GM23338 (cell line): ENCODE measurements around the gene MSL1. TPM values are rescaled to one million over a fixed set of nuclear protein-coding genes. Genes with fewer than 3 reads are reported as not detected.

Source experiments
- ATAC-seq: fragments of 200-7000 bp; cut with Tn5 transposase; 3 replicates; pipeline ENCODE4 v1.9.1; 2020
- DNase-seq: peaks from one replicate; pipeline ENCODE4 v3.0.0-alpha.2; 2015; ENCODE audit warnings: low spot score
- H2AFZ ChIP-seq: fragments of 200-600 bp; sonication (generic); 2 replicates; pipeline ENCODE4 v1.8.0; 2016; ENCODE audit warnings: antibody characterized with exemption, mild to moderate bottlenecking, moderate library complexity
- H3F3A ChIP-seq: fragments of 200-600 bp; sonication (generic); replicated peaks from 2 replicates; pipeline ENCODE4 v1.8.0; 2017; ENCODE audit warnings: antibody characterized with exemption, mixed run types, low read depth
- H3K27ac ChIP-seq: fragments of 200-600 bp; sonication (generic); 2 replicates; pipeline ENCODE4 v1.6.1; 2016; ENCODE audit warnings: low read depth
- H3K27me3 ChIP-seq: fragments of 200-600 bp; sonication (generic); 2 replicates; pipeline ENCODE4 v1.8.0; 2016; ENCODE audit warnings: mild to moderate bottlenecking, mixed run types, moderate library complexity; ENCODE audit not compliant: insufficient read depth
- H3K36me3 ChIP-seq: fragments of 200-600 bp; sonication (generic); 2 replicates; pipeline ENCODE4 v1.8.0; 2016; ENCODE audit warnings: mild to moderate bottlenecking; ENCODE audit not compliant: insufficient read depth
- H3K4me1 ChIP-seq: fragments of 200-600 bp; sonication (generic); 2 replicates; pipeline ENCODE4 v1.8.0; 2016; ENCODE audit warnings: mild to moderate bottlenecking, moderate library complexity; ENCODE audit not compliant: insufficient read depth
- H3K4me2 ChIP-seq: fragments of 200-600 bp; sonication (generic); 2 replicates; pipeline ENCODE4 v1.7.1; 2017; ENCODE audit warnings: mixed run types
- H3K4me3 ChIP-seq: fragments of 200-600 bp; sonication (generic); 2 replicates; pipeline ENCODE4 v1.6.1; 2016; ENCODE audit warnings: mixed run types
- H3K79me2 ChIP-seq: fragments of 200-600 bp; sonication (generic); replicated peaks from 2 replicates; pipeline ENCODE4 v1.8.0; 2017; ENCODE audit warnings: mild to moderate bottlenecking; ENCODE audit not compliant: insufficient read depth
- H3K9me2 ChIP-seq: fragments of 200-600 bp; sonication (generic); 2 replicates; pipeline ENCODE4 v1.8.0; 2017; ENCODE audit not compliant: insufficient read depth
- H4K20me1 ChIP-seq: fragments of 200-600 bp; sonication (generic); replicated peaks from 2 replicates; pipeline ENCODE4 v1.8.0; 2017; ENCODE audit warnings: mild to moderate bottlenecking; ENCODE audit not compliant: insufficient read depth
- H3K27ac Mint-ChIP-seq: 2 replicates; pipeline ENCODE4 v1.8.0; 2020; ENCODE audit warnings: inconsistent platforms, mild to moderate bottlenecking, moderate library complexity, mixed read lengths
- H3K27me3 Mint-ChIP-seq: 3 replicates; pipeline ENCODE4 v1.8.0; 2022; ENCODE audit warnings: low read depth, mild to moderate bottlenecking, moderate library complexity, mixed read lengths, inconsistent platforms; ENCODE audit not compliant: insufficient read depth, poor library complexity
- H3K36me3 Mint-ChIP-seq: 3 replicates; pipeline ENCODE4 v1.8.0; 2021; ENCODE audit warnings: low read depth, mild to moderate bottlenecking, inconsistent platforms, moderate library complexity, mixed read lengths
- H3K4me1 Mint-ChIP-seq: 3 replicates; pipeline ENCODE4 v1.8.0; 2020; ENCODE audit warnings: mild to moderate bottlenecking, inconsistent platforms, mixed read lengths
- H3K4me3 Mint-ChIP-seq: 3 replicates; pipeline ENCODE4 v1.8.0; 2021; ENCODE audit warnings: moderate library complexity, mild to moderate bottlenecking, inconsistent platforms, mixed read lengths
- H3K9me3 Mint-ChIP-seq: 3 replicates; pipeline ENCODE4 v1.8.0; 2020; ENCODE audit warnings: moderate library complexity, mild to moderate bottlenecking, inconsistent platforms, mixed read lengths
- CREB1 ChIP-seq: fragments of 250-450 bp; sonication (Bioruptor Pico); IDR thresholded peaks from 2 replicates; pipeline ENCODE4 v1.5.0; 2020; ENCODE audit warnings: low read depth, mild to moderate bottlenecking, moderate library complexity
- EZH2 ChIP-seq: fragments of 200-600 bp; sonication (generic); IDR thresholded peaks from one replicate; pipeline ENCODE4 v1.8.0; 2017; ENCODE audit warnings: antibody characterized with exemption, mild to moderate bottlenecking, low read depth; ENCODE audit not compliant: unreplicated experiment
- EZH2phosphoT487 ChIP-seq: fragments of 200-600 bp; sonication (generic); IDR thresholded peaks from one replicate; pipeline ENCODE4 v1.8.1; 2018; ENCODE audit warnings: antibody characterized with exemption; ENCODE audit not compliant: unreplicated experiment
- JUNB ChIP-seq: IDR thresholded peaks from one replicate; pipeline ENCODE4 v1.6.1; 2016; ENCODE audit warnings: antibody characterized with exemption; ENCODE audit not compliant: unreplicated experiment
- POLR2AphosphoS5 ChIP-seq: IDR thresholded peaks from 2 replicates; pipeline ENCODE4 v1.6.1; 2016; ENCODE audit warnings: antibody characterized with exemption, low read depth
- ZNF331 ChIP-seq: fragments of 250-450 bp; sonication (Bioruptor Pico); IDR thresholded peaks from 2 replicates; pipeline ENCODE4 v1.5.0; 2020; ENCODE audit warnings: low read depth, mild to moderate bottlenecking, moderate library complexity
- polyA plus RNA-seq: library from polyadenylated mRNA; unstranded; fragments of >200 nt; fragmentation: Nextera tagmentation; extraction: Ambion mirVana; gene quantifications from 2 replicates; pipeline ENCODE4 v1.2.1, GENCODE V29; 2016
- total RNA-seq: library from RNA; depleted of rRNA; stranded (reverse); fragments of >200 nt; shearing (Covaris generic); gene quantifications from 2 replicates; pipeline ENCODE4 v1.2.3, GENCODE V29; 2014
- TF ChIP-seq, protein P1 (sequence below): IDR thresholded peaks from one replicate; pipeline ENCODE4 v1.6.1; 2018; ENCODE audit warnings: antibody characterized with exemption; ENCODE audit not compliant: unreplicated experiment
- TF ChIP-seq, protein P2 (sequence below): fragments of 250-450 bp; sonication (Bioruptor Pico); IDR thresholded peaks from 2 replicates; pipeline ENCODE4 v1.5.0; 2020; ENCODE audit warnings: mild to moderate bottlenecking, moderate library complexity

Gene MSL1
- total and polyA plus RNA-seq, 2 experiments from 2014 or later = 16.2 to 56.5 TPM

DNA sequence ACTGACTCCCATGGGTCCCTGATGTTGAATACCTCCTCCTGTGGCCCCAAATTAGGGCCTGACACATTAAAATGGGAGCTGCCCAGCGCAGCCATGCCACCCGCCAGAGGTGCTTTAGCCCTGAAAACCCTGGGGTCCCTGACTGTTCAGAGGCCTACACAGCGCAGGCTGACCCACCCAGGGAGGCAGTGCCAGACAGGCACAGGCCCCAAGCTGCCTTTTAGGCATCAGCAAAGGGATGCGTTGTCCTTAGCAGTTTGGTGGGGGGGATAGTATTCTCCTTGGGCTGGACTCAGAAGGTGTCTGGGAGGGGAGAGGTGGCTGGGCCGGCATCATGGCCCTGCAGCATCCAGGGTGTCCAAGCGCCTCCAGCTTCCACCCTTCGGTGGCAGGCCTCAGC lies 56.9 kb downstream of the MSL1 start:
- H3K27ac Mint-ChIP-seq = no peak overlapping the region
- peak overlapping the region; percentile 90 for H3K4me3 ChIP-seq
- H3K27me3 Mint-ChIP-seq = peaks cover 12% of the 10 kb centered on the region
- H3K79me2 ChIP-seq = no peaks in the 10 kb centered on the region
- H3K9me3 Mint-ChIP-seq = no peaks in the 10 kb centered on the region; the same call in 2 of the 3 replicates
- no peak overlapping the region for H2AFZ ChIP-seq
- DNase-seq = no peak
- TF ChIP-seq EZH2phosphoT487 = no peak
- no peak for TF ChIP-seq EZH2
- TF ChIP-seq, protein P1, sequence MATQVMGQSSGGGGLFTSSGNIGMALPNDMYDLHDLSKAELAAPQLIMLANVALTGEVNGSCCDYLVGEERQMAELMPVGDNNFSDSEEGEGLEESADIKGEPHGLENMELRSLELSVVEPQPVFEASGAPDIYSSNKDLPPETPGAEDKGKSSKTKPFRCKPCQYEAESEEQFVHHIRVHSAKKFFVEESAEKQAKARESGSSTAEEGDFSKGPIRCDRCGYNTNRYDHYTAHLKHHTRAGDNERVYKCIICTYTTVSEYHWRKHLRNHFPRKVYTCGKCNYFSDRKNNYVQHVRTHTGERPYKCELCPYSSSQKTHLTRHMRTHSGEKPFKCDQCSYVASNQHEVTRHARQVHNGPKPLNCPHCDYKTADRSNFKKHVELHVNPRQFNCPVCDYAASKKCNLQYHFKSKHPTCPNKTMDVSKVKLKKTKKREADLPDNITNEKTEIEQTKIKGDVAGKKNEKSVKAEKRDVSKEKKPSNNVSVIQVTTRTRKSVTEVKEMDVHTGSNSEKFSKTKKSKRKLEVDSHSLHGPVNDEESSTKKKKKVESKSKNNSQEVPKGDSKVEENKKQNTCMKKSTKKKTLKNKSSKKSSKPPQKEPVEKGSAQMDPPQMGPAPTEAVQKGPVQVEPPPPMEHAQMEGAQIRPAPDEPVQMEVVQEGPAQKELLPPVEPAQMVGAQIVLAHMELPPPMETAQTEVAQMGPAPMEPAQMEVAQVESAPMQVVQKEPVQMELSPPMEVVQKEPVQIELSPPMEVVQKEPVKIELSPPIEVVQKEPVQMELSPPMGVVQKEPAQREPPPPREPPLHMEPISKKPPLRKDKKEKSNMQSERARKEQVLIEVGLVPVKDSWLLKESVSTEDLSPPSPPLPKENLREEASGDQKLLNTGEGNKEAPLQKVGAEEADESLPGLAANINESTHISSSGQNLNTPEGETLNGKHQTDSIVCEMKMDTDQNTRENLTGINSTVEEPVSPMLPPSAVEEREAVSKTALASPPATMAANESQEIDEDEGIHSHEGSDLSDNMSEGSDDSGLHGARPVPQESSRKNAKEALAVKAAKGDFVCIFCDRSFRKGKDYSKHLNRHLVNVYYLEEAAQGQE = no peak
- TF ChIP-seq, protein P2, sequence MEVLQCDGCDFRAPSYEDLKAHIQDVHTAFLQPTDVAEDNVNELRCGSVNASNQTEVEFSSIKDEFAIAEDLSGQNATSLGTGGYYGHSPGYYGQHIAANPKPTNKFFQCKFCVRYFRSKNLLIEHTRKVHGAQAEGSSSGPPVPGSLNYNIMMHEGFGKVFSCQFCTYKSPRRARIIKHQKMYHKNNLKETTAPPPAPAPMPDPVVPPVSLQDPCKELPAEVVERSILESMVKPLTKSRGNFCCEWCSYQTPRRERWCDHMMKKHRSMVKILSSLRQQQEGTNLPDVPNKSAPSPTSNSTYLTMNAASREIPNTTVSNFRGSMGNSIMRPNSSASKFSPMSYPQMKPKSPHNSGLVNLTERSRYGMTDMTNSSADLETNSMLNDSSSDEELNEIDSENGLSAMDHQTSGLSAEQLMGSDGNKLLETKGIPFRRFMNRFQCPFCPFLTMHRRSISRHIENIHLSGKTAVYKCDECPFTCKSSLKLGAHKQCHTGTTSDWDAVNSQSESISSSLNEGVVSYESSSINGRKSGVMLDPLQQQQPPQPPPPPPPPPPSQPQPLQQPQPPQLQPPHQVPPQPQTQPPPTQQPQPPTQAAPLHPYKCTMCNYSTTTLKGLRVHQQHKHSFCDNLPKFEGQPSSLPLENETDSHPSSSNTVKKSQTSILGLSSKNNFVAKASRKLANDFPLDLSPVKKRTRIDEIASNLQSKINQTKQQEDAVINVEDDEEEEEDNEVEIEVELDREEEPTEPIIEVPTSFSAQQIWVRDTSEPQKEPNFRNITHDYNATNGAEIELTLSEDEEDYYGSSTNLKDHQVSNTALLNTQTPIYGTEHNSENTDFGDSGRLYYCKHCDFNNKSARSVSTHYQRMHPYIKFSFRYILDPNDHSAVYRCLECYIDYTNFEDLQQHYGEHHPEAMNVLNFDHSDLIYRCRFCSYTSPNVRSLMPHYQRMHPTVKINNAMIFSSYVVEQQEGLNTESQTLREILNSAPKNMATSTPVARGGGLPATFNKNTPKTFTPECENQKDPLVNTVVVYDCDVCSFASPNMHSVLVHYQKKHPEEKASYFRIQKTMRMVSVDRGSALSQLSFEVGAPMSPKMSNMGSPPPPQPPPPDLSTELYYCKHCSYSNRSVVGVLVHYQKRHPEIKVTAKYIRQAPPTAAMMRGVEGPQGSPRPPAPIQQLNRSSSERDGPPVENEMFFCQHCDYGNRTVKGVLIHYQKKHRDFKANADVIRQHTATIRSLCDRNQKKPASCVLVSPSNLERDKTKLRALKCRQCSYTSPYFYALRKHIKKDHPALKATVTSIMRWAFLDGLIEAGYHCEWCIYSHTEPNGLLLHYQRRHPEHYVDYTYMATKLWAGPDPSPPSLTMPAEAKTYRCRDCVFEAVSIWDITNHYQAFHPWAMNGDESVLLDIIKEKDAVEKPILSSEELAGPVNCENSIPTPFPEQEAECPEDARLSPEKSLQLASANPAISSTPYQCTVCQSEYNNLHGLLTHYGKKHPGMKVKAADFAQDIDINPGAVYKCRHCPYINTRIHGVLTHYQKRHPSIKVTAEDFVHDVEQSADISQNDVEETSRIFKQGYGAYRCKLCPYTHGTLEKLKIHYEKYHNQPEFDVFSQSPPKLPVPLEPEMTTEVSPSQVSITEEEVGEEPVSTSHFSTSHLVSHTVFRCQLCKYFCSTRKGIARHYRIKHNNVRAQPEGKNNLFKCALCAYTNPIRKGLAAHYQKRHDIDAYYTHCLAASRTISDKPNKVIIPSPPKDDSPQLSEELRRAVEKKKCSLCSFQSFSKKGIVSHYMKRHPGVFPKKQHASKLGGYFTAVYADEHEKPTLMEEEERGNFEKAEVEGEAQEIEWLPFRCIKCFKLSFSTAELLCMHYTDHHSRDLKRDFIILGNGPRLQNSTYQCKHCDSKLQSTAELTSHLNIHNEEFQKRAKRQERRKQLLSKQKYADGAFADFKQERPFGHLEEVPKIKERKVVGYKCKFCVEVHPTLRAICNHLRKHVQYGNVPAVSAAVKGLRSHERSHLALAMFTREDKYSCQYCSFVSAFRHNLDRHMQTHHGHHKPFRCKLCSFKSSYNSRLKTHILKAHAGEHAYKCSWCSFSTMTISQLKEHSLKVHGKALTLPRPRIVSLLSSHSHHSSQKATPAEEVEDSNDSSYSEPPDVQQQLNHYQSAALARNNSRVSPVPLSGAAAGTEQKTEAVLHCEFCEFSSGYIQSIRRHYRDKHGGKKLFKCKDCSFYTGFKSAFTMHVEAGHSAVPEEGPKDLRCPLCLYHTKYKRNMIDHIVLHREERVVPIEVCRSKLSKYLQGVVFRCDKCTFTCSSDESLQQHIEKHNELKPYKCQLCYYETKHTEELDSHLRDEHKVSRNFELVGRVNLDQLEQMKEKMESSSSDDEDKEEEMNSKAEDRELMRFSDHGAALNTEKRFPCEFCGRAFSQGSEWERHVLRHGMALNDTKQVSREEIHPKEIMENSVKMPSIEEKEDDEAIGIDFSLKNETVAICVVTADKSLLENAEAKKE (CRISPR knock-in tag) = no peak
- TF ChIP-seq POLR2AphosphoS5 = no peak
- TF ChIP-seq ZNF331 = no peak
- TF ChIP-seq CREB1 = no peak
- TF ChIP-seq JUNB = no peak
- H3K27ac ChIP-seq = no peak overlapping the region
- H3K4me1 ChIP-seq = no peaks in the 10 kb centered on the region; the same call in 1 of the 2 replicates
- ATAC-seq = no peak; the same call in 2 of the 3 replicates
- H4K20me1 ChIP-seq = peaks cover 8% of the 10 kb centered on the region; the same call in 1 of the 2 replicates
- H3K4me1 Mint-ChIP-seq = peaks cover 32% of the 10 kb centered on the region
- H3K4me3 Mint-ChIP-seq = peak overlapping the region; percentile 67
- peaks cover 16% of the 10 kb centered on the region for H3K36me3 Mint-ChIP-seq
- no peaks in the 10 kb centered on the region for H3K27me3 ChIP-seq
- H3K9me2 ChIP-seq = no peaks in the 10 kb centered on the region
- peak overlapping the region; percentile 99 for H3K4me2 ChIP-seq
- H3K36me3 ChIP-seq = no peaks in the 10 kb centered on the region
- H3F3A ChIP-seq = peaks cover 11% of the 10 kb centered on the region; the same call in 1 of the 2 replicates
